CD1c-positive myeloid dendritic cell (primary cell): ENCODE results near the gene MYO1G.

Experiments
- DNase-seq: peaks from one replicate; pipeline ENCODE4 v3.0.0-alpha.2; 2016; ENCODE audit errors: extremely low spot score

The MYO1G gene

GRCh38 chr7:44944821-44945220 is 34.0 kb downstream of the MYO1G start:
- no peak for DNase-seq

DNA sequence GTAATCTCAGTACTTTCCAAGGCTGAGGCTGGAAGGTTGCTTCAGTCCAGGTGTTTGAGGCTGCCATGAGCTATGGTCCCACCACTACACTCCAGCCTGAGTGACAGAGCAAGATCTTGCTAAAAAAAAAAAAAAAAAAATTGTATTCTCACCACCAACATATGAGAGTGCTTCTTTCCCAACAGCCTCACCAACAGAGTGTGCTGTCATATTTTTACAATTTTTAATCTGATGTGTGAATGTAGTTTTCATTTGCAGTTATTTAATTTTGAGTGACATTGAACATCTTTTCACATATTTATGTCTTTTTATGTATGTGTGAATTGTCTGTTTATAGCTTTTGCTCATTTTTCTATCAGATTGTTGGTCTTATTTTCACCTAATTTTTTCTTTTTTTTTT is 35.2 kb downstream of the MYO1G start:
- no peak for DNase-seq

- no peak for DNase-seq
These were observed 41.4 kb downstream of the MYO1G start for GRCh38 chr7:44937426-44937825.

DNA sequence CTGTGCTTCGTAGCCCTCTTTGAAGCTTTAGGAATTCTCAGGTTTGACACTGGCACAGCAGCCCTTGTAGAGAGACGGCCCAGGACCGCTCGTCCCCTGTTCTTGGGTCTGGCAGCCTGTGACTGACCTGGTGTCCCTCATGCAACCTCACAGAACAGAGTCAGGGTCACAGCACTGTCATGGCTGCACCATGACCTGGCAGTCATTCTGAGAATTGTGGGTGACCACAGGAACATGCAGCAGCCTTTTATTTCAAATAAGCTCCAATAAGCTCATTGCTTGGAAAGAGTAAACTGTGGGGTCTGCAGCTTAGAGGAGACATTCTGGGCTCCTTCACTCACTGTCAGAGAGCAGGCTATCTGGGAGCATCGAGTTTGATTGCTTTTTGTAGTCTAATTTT is 42.5 kb downstream of the MYO1G start:
- no peak for DNase-seq

GRCh38 chr7:44935583-44935982 is 43.2 kb downstream of the MYO1G start:
- DNase-seq = no peak

DNA sequence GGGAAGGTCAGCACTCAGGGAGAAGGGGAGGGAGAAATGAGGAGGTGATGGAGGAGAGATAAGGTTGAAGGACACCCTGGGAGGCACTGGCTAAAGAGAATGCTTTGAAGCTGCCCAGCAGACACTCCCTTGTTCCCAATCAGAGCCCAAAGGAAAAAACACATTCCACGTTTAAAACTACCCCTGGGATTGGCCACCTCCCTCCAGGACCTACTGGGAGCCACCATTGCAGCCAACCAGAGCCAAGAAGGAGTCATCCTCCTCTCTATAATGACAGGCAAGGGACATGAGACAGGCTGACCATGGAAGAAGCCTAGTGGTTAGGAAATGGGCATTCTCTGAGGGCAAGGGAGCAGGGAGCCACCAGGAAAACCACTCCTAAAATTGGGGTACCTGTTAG is 43.8 kb downstream of the MYO1G start:
- DNase-seq = no peak

DNA sequence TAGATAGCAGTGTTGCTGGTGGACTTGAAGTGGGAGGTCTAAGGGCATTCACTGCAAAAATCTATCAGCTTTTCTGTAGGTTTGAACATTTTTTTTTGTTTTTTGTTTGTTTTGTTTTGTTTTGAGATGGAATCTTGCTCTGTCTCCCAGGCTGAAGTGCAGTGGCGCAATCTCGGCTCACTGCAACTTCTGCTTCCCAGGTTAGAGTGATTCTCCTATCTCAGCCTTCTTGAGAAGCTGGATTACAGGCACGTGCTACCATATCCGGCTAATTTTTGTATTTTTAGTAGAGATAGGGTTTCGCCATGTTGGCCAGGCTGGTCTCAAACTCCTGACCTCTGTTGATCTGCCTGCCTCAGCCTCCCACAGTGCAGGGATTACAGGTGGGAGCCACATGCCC is 44.3 kb downstream of the MYO1G start:
- peak; percentile 35 for DNase-seq

- DNase-seq = no peak
These were observed 47.9 kb downstream of the MYO1G start for GRCh38 chr7:44930921-44931320.

GRCh38 chr7:44922351-44922694 is 56.5 kb downstream of the MYO1G start:
- DNase-seq = no peak

DNA sequence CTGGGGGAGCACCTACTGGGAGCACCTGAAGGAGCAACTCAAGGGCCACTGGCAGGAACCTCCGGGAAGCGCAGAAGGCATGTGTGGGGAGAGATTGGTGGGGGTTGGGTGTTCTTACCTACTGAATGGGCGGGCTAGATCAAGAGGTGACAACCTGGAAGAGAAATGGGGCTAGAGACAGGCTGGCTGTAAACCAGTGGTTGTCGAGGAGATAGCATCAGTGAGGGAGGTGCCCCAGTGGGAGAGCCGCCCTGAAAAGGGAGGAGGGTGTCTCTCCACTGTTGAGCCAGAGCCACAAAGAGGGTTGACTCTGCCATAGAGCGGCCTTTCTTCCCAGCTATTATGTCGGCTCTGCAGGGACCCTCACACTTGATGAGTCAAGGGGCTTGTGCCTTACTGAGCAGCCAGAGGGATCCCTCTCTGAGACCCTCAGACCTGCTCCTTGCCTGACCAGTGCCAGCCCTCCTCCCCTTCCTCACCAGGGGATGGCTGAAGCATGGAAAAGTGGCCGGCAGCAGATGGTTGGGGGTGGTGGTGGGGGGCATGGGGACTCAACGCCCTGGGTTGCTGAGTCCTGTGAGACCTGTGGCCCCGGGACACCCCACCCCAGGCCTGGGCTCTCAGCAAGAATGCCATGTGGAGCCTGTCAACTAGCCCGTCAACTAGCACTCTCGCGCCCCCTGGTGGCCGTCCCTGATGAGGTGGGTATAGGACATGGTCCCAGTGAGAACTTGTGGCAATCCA is 57.0 kb downstream of the MYO1G start:
- peak; percentile 91 for DNase-seq

GRCh38 chr7:44920119-44920518 is 58.7 kb downstream of the MYO1G start:
- DNase-seq = peak; percentile 31

- DNase-seq = no peak
These were observed 60.8 kb downstream of the MYO1G start for GRCh38 chr7:44918029-44918428.

- no peak for DNase-seq
These were observed 61.4 kb downstream of the MYO1G start for GRCh38 chr7:44917465-44917864.

DNA sequence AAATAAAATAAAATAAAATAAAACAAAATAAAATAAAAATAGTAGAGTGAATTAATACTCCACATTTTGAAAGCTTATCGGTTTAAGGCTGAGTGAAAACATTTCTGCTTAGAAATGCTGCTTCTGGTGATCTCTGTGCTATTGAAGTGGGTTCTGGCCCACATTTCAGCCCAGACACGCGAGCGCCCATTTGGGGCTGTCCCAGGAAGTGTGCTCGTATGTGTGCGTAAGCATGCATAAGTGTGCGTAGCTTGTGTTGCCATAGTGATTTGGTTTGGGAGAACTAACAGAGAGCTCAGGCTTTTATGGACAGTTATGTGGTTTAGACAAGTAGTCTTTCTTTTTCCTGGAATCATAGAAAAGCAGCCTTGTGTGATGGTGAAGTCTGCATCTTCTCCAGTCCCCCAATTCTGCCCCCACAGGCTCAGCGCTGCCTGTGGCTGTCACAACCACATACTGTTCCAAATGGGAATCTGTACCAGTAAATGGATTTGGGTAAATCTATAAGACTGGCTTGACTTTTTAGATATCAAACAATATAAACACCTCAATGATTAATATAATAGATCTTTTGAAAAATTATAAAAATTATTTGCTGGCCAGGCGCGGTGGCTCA is 63.7 kb downstream of the MYO1G start:
- DNase-seq = peak; percentile 74

DNA sequence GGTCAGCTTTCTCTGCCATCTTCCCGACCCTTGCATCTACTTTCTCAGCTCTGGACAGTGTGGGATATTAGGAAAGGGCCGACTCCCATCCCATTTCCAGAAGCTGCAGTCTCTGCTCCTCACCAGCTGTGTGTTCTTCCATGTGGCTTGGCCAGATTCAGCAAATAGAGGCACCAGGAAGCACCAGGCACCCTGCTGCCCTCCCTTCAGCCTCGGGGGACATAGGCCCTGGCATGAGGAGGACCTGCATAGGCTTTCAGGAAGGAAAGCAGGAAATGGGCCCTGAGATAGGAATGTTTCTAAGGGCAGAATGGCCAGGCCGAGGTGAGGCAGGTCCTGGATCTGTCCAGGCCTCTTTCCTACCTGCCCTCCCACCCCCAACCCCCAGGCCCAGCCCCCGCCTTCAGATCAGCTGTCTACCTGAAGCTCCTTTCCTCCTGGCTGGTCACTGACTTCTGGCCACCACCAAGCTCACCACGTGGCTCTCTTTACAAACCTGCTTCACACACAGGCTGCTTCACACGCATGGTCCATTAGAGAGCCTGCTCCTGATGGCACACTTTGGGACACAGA is 66.0 kb downstream of the MYO1G start:
- no peak for DNase-seq
